Amniotic epithelial cell (primary cell): ENCODE results near the gene POLDIP2.
"Not testable (repeated sequence)": the region's sequence is repeated elsewhere in the genome, so short reads cannot be mapped to it uniquely, and the experiment has no call there.

Source experiments
- DNase-seq: peaks from one replicate; pipeline ENCODE4 v3.0.0-alpha.2; 2010; ENCODE audit warnings: low read depth

Gene POLDIP2

DNA sequence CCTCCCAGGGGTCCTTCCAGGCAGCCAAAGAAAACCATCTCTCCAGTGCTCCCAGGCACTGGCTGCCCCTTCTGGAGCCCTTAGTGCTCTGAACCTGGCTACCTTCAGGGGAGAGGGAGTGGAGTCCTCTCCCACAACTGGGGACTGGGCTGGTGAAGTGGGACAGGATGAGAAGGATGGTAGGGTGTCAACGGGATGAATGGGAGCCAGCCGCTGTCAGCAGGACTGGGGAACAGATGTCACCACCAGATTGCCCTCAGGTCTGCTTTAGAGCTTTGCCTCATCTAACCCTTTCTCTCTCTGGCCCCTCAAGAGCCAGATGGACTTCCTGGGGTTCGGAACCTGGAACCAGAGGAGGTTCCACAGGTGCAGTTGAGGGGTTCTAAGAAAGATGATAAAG is 8.2 kb upstream of the POLDIP2 start:
- no peak for DNase-seq

DNA sequence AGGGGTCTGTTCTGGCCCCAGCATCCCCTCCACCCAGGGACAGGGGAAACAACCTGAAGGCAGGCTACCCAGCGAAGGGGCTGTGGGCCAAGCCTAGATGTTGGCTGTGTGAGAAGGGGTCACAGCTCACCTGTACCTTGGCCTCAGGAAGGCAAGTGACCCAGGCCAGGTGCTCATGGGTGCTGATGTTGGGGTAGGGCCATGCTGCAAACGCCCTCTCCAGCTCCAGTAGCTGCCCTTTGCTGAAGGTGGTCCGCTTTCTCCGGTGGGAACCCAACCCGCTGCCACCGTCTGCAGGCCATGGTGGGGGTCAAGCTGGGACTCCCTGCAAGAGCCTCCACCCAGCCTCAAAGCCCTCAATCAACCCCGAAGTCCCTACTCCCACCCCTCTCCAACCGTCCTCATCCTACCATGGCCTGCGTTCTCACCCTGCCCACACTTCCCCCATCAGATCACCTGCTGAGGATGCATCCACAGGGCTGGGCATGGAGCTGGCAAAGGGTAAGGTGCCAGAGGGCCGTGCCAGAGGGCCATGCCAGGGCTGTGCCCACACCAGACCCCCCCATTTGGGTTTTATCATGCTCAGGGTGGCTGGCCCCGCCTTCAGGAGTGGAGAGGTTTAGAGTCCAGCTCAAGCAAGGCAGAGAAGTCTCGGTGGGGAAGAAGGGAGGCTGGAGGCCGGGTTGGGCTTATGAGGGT is 7.5 kb upstream of the POLDIP2 start, which contains the start of gene SEBOX:
Gene SEBOX (minus strand): TSS at position 535 of the 699 bp plus-strand sequence. CDS start 48 bp downstream, at position 487.
- DNase-seq, result no peak

GRCh38 chr17:28363776-28364650 is 6.7 kb upstream of the POLDIP2 start:
- DNase-seq, result no peak

GRCh38 chr17:28363186-28363585 is 5.9 kb upstream of the POLDIP2 start:
- no peak for DNase-seq

- no peak for DNase-seq
Measured at GRCh38 chr17:28357901-28358197, 522 bp upstream of the POLDIP2 start.

DNA sequence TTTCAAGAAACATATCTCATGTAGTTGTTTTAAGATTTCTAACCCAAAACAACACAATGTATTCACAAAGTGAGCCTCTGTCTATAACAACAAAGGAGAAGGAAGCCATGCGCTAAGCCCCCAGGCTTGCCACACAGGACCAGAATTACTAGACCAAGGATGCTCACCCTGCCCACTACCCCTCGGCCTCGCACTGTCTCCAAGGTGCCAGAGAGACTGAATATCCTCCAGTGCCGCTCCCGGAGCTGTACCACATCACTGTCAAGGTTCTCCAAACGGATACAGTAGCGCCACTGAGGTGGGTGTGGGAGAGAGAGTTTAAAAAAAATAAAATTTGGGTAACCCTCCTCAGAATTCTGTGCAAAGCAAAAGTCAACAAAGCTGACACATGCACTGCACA is 7.1 kb downstream of the POLDIP2 start:
- DNase-seq, result no peak

DNA sequence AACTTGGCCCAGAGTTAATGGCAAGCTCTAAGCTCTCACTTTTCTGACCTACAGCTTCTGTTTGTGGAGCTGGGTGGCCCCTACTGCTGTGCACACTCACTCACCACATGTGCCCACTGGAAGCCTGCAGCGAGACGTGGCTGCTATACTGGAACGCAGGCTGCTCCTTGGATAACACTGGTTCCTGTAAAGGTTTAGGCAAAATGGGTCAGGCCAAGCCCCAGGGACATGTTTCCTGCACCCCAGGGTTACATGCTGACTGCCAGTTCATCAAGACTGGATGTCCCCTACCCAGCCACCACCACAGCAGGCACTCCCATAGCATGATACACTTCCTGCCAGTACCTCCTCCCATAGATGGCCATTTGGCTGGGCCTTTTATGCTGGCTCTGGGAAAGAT is 8.3 kb downstream of the POLDIP2 start:
- DNase-seq, result no peak

- peak; percentile 94 for DNase-seq
Measured at GRCh38 chr17:28347261-28347891, 10.0 kb downstream of the POLDIP2 start.

GRCh38 chr17:28346746-28347246 is 10.5 kb downstream of the POLDIP2 start:
- no peak for DNase-seq

- no peak for DNase-seq
Measured at GRCh38 chr17:28346199-28346580, 11.1 kb downstream of the POLDIP2 start.

DNA sequence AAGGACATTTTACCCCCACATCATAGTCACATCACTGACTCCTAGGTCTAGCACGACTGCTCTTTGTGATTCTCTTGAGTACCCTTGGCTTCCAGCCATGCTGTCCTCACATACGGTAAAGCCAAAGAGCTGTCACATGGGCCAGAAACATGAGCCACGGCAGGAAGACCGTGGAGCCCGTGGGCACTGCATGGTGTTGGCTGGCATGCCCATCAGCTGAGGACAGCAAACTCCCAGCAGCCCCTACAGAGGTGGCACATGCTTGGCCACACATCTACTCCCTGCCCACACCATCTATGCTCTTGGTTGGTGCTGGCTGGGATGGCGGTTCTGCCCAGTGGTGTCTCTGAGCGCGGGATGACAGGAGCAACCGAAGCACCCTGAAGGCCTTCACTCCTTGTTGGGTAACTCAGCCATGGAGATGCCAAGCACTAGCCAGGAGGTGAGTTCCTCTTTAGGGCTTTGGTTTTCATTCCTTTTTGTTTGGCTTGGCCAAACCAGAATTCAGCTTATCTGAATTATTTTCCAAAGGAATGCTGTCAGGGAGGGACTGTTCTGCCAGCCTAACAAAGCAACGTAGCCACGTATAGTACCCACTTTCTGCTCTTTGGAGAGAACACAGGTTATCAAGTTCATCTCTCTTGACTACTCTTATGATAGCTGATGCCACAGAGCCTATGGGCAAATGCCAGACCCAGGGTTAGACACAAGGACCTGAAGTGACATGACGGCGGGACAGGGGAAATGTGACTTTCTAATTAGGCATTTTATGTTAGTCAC is 11.7 kb downstream of the POLDIP2 start:
- peak; percentile 37 for DNase-seq

- DNase-seq, result no peak
Measured at GRCh38 chr17:28344435-28344901, 12.9 kb downstream of the POLDIP2 start.

GRCh38 chr17:28344011-28344410 is 13.3 kb downstream of the POLDIP2 start:
- DNase-seq, result no peak

GRCh38 chr17:28343491-28343932 is 13.8 kb downstream of the POLDIP2 start:
- no peak for DNase-seq

- DNase-seq, result no peak
Measured at GRCh38 chr17:28342313-28342712, 15.0 kb downstream of the POLDIP2 start.

DNA sequence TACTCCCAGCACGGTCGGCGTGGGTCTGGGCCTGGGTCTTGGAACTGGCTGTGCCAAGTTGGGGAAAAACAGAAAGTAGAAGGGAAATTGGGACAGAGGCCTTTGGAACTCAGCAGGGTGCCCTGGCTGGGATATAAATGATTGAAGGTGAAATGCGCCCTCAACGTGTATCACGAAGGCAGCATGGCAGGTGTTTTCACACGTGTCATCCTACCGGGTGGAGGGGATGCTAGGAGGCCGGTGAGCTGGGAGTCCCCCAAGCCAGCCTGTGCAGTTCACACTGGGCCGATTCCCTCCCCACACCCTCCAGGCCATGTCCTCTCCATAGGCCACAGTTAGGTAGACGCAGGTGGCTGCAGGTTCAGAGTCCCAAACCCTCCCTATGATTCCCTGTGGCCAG is 15.8 kb downstream of the POLDIP2 start:
- DNase-seq, result no peak

GRCh38 chr17:28340374-28340773 is 17.0 kb downstream of the POLDIP2 start:
- DNase-seq, result no peak

GRCh38 chr17:28339431-28339830 is 17.9 kb downstream of the POLDIP2 start:
- no peak for DNase-seq

DNA sequence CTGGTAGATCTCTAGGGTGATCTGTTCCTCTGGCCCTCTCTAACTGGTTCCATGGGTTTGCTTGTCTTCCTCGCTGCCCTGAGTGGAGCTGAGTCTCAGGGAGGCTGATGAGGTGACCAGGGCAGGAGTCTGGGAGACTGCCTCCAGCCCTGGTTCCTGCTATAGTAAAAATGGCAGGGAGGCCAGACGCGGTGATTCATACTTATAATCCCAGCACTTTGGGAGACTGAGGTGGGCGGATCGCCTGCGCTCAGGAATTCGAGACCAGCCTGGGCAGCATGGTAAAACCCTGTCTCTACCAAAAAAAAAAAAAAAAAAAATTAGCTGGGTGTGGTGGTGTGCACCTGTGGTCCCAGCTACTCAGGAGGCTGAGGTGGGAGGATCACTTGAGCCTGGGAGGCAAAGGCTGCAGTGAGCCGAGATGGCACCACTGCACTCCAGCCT is 18.5 kb downstream of the POLDIP2 start:
- not testable (repeated sequence) for DNase-seq

- DNase-seq, result peak; percentile 60
Measured at GRCh38 chr17:28338056-28338768, 19.1 kb downstream of the POLDIP2 start.
